SK-N-SH treated with all-trans-retinoic acid at 6 μM for 48 hours (cell line): Measurements from ENCODE around the gene PIGN.

Experiments
- ARNTL ChIP-seq: fragments of 450-650 bp; formaldehyde crosslinking; IDR thresholded peaks from 2 replicates; pipeline ENCODE4 v1.5.0; 2020; ENCODE audit warnings: low read depth, mild to moderate bottlenecking, moderate library complexity, borderline replicate concordance
- RARB ChIP-seq: fragments of 250-450 bp; sonication (Bioruptor Pico); IDR thresholded peaks from 2 replicates; pipeline ENCODE4 v1.8.0; 2021; ENCODE audit warnings: mild to moderate bottlenecking, moderate library complexity
- ZC3H10 ChIP-seq: fragments of 250-450 bp; sonication (Bioruptor Pico); IDR thresholded peaks from 2 replicates; pipeline ENCODE4 v1.5.1; 2021; ENCODE audit warnings: mild to moderate bottlenecking, moderate library complexity
- ZFP30 ChIP-seq: fragments of 450-650 bp; formaldehyde crosslinking; IDR thresholded peaks from 2 replicates; pipeline ENCODE4 v1.5.0; 2022; ENCODE audit warnings: mild to moderate bottlenecking, moderate library complexity
- ZNF8 ChIP-seq: fragments of 450-650 bp; formaldehyde crosslinking; IDR thresholded peaks from 2 replicates; pipeline ENCODE4 v1.5.0; 2020; ENCODE audit warnings: mild to moderate bottlenecking, moderate library complexity
- TF ChIP-seq, protein P1 (sequence below): fragments of 250-450 bp; sonication (Bioruptor Pico); IDR thresholded peaks from 2 replicates; pipeline ENCODE4 v1.5.0; 2020; ENCODE audit warnings: mild to moderate bottlenecking, moderate library complexity

DNA sequence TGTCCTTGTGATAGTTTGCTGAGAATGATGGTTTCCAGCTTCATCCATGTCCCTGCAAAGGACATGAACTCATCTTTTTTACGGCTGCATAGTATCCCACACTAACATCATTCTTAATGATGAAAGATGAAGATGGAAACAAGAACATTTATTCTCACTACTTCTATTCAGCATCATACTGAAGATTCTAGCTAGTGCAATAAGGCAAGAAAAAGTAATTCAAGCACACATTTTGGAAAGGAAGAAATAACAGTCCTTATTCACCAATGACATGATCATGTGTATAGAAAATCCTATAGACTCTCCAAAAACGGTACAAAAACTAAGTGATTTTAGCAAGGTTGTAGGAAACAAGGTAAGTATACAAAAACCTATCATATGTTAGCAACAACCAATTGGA, 37.4 kb upstream of the PIGN start:
- no peak for TF ChIP-seq ARNTL
- TF ChIP-seq ZFP30, result no peak
- TF ChIP-seq ZC3H10 (CRISPR knock-in tag), result no peak
- TF ChIP-seq RARB (CRISPR knock-in tag), result no peak
- TF ChIP-seq, protein P1, sequence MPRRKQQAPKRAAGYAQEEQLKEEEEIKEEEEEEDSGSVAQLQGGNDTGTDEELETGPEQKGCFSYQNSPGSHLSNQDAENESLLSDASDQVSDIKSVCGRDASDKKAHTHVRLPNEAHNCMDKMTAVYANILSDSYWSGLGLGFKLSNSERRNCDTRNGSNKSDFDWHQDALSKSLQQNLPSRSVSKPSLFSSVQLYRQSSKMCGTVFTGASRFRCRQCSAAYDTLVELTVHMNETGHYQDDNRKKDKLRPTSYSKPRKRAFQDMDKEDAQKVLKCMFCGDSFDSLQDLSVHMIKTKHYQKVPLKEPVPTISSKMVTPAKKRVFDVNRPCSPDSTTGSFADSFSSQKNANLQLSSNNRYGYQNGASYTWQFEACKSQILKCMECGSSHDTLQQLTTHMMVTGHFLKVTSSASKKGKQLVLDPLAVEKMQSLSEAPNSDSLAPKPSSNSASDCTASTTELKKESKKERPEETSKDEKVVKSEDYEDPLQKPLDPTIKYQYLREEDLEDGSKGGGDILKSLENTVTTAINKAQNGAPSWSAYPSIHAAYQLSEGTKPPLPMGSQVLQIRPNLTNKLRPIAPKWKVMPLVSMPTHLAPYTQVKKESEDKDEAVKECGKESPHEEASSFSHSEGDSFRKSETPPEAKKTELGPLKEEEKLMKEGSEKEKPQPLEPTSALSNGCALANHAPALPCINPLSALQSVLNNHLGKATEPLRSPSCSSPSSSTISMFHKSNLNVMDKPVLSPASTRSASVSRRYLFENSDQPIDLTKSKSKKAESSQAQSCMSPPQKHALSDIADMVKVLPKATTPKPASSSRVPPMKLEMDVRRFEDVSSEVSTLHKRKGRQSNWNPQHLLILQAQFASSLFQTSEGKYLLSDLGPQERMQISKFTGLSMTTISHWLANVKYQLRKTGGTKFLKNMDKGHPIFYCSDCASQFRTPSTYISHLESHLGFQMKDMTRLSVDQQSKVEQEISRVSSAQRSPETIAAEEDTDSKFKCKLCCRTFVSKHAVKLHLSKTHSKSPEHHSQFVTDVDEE (CRISPR knock-in tag), result no peak
- TF ChIP-seq ZNF8, result no peak
